ENCODE results near the gene TMEM74B.
"Not testable (repeated sequence)": the region's sequence is repeated elsewhere in the genome, so short reads cannot be mapped to it uniquely, and the experiment has no call there.

Gene TMEM74B

GRCh38 chr20:1180949-1181348 lies 3.8 kb downstream of the TMEM74B start:
- no peak for DNase-seq (ENCODE audit: low read depth, low spot score)

GRCh38 chr20:1178623-1179022 lies 6.2 kb downstream of the TMEM74B start:
- no peak for DNase-seq (ENCODE audit: low read depth, low spot score)

- no peak for DNase-seq (ENCODE audit: low read depth, low spot score)
Observed at GRCh38 chr20:1178103-1178502, 6.7 kb downstream of the TMEM74B start.

GRCh38 chr20:1177680-1178079 lies 7.1 kb downstream of the TMEM74B start:
- DNase-seq (ENCODE audit: low read depth, low spot score) = peak; percentile 7

- no peak for DNase-seq (ENCODE audit: low read depth, low spot score)
Observed at GRCh38 chr20:1174787-1175186, 10.0 kb downstream of the TMEM74B start.

GRCh38 chr20:1173698-1174097 lies 11.1 kb downstream of the TMEM74B start:
- no peak for DNase-seq (ENCODE audit: low read depth, low spot score)

GRCh38 chr20:1171461-1172093 lies 13.2 kb downstream of the TMEM74B start:
- peak; percentile 57 for DNase-seq (ENCODE audit: low read depth, low spot score)

GRCh38 chr20:1169224-1169623 lies 15.6 kb downstream of the TMEM74B start:
- no peak for DNase-seq (ENCODE audit: low read depth, low spot score)

GRCh38 chr20:1166948-1167720 lies 17.6 kb downstream of the TMEM74B start:
- no peak for DNase-seq (ENCODE audit: low read depth, low spot score)

GRCh38 chr20:1165941-1166340 lies 18.8 kb downstream of the TMEM74B start:
- no peak for DNase-seq (ENCODE audit: low read depth, low spot score)

- DNase-seq (ENCODE audit: low read depth, low spot score) = no peak
Observed at GRCh38 chr20:1165521-1165920, 19.3 kb downstream of the TMEM74B start.

GRCh38 chr20:1164871-1165270 lies 19.9 kb downstream of the TMEM74B start:
- no peak for DNase-seq (ENCODE audit: low read depth, low spot score)

GRCh38 chr20:1163653-1164052 lies 21.1 kb downstream of the TMEM74B start:
- no peak for DNase-seq (ENCODE audit: low read depth, low spot score)

GRCh38 chr20:1163105-1163504 lies 21.7 kb downstream of the TMEM74B start:
- DNase-seq (ENCODE audit: low read depth, low spot score) = no peak

- DNase-seq (ENCODE audit: low read depth, low spot score) = no peak
Observed at GRCh38 chr20:1160991-1161390, 23.8 kb downstream of the TMEM74B start.

GRCh38 chr20:1160496-1160895 lies 24.3 kb downstream of the TMEM74B start:
- no peak for DNase-seq (ENCODE audit: low read depth, low spot score)

GRCh38 chr20:1155342-1155741 lies 29.4 kb downstream of the TMEM74B start:
- no peak for DNase-seq (ENCODE audit: low read depth, low spot score)

GRCh38 chr20:1154691-1155090 lies 30.1 kb downstream of the TMEM74B start:
- peak; percentile 6 for DNase-seq (ENCODE audit: low read depth, low spot score)

- no peak for DNase-seq (ENCODE audit: low read depth, low spot score)
Observed at GRCh38 chr20:1154226-1154625, 30.6 kb downstream of the TMEM74B start.

GRCh38 chr20:1150968-1151367 lies 33.8 kb downstream of the TMEM74B start:
- DNase-seq (ENCODE audit: low read depth, low spot score) = no peak

GRCh38 chr20:1150218-1150617 lies 34.6 kb downstream of the TMEM74B start:
- peak; percentile 6 for DNase-seq (ENCODE audit: low read depth, low spot score)

GRCh38 chr20:1149812-1150211 lies 35.0 kb downstream of the TMEM74B start:
- not testable (repeated sequence) for DNase-seq (ENCODE audit: low read depth, low spot score)

- DNase-seq (ENCODE audit: low read depth, low spot score) = no peak
Observed at GRCh38 chr20:1146957-1147356, 37.8 kb downstream of the TMEM74B start.

Data from astrocyte of the hippocampus (primary cell).